Measurements from ENCODE around the gene CDK14.

GRCh38 chr7:90984692-90985091, 388.6 kb downstream of the CDK14 start:
- TF ChIP-seq, protein P1, sequence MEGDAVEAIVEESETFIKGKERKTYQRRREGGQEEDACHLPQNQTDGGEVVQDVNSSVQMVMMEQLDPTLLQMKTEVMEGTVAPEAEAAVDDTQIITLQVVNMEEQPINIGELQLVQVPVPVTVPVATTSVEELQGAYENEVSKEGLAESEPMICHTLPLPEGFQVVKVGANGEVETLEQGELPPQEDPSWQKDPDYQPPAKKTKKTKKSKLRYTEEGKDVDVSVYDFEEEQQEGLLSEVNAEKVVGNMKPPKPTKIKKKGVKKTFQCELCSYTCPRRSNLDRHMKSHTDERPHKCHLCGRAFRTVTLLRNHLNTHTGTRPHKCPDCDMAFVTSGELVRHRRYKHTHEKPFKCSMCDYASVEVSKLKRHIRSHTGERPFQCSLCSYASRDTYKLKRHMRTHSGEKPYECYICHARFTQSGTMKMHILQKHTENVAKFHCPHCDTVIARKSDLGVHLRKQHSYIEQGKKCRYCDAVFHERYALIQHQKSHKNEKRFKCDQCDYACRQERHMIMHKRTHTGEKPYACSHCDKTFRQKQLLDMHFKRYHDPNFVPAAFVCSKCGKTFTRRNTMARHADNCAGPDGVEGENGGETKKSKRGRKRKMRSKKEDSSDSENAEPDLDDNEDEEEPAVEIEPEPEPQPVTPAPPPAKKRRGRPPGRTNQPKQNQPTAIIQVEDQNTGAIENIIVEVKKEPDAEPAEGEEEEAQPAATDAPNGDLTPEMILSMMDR (conservative IDR thresholded peaks at IDR 0.05 in 1 of 2, IDR thresholded peaks at IDR 0.05 in 1 of 2; ENCODE audit: low read depth in 1 of 2, low read length in 2 of 2): no peak
- no peak for TF ChIP-seq EZH2 (IDR thresholded peaks at IDR 0.05; ENCODE audit: low read length, missing control alignments)

Measured in fibroblast of lung (primary cell).